HCT116 (cell line): Measurements from ENCODE around the gene HPGDS. TPM values are rescaled to one million over a fixed set of nuclear protein-coding genes. Genes with fewer than 3 reads are reported as not detected.

Experiments
- ATAC-seq: fragments of 200-7000 bp; cut with Tn5 transposase; 2 replicates; pipeline ENCODE4 v1.9.1; 2020; ENCODE audit warnings: mild to moderate bottlenecking, moderate library complexity
- BruUV-seq: library from RNA; stranded (reverse); fragments of 400-500 nt; replicated peaks from 2 replicates; lab custom pipeline; 2021; lab: Mats Ljungman, UMichigan
- CTCF ChIA-PET: fragments of 300-600 bp; sonication (Branson Sonifier 250); formaldehyde crosslinking; loops from one replicate; lab custom pipeline; 2021; ENCODE audit warnings: antibody characterized with exemption; lab: Charles Lee
- POLR2A ChIA-PET: fragments of 300-600, 350-600 bp; sonication (Branson Sonifier 250); formaldehyde crosslinking; loops from one replicate; lab custom pipeline; 2021; ENCODE audit warnings: antibody characterized with exemption; lab: Charles Lee
- RAD21 ChIA-PET, 2 experiments: fragments of 300-600 bp; sonication (Branson Sonifier 250); formaldehyde crosslinking; loops; one replicate each; lab custom pipeline; 2023; ENCODE audit warnings: low total read pairs in 2 of 2; ENCODE audit not compliant: uncharacterized antibody in 2 of 2, unreplicated experiment in 2 of 2, low non-redundant PET in 1 of 2; lab: Charles Lee
- DNase-seq: peaks from one replicate; pipeline ENCODE4 v3.0.0-alpha.2; 2010; ENCODE audit warnings: low read depth, low spot score
- H2AFZ ChIP-seq: fragments of 200-600 bp; shearing (Covaris generic), sonication (generic); 2 replicates; pipeline ENCODE4 v1.6.1; 2017; ENCODE audit warnings: low read depth, mixed run types, mixed read lengths, antibody characterized with exemption, low read length; ENCODE audit not compliant: poor library complexity, severe bottlenecking
- H3K27ac ChIP-seq: 2 replicates; pipeline ENCODE4 v1.5.1; 2012; ENCODE audit warnings: low read depth, low read length
- H3K27me3 ChIP-seq: fragments of 200-600 bp; sonication (generic); 2 replicates; pipeline ENCODE4 v1.6.1; 2016; ENCODE audit warnings: mixed run types, low read length, mixed read lengths; ENCODE audit not compliant: insufficient read depth
- H3K36me3 ChIP-seq, 2 experiments: fragments of 200-500 bp in 1 of 2; fragments of 200-600 bp in 1 of 2; sonication (Bioruptor generic) in 1 of 2; sonication (generic) in 1 of 2; 2 replicates each; pipeline versions ENCODE4 v1.5.1 to v1.6.1; 2014 to 2016; ENCODE audit warnings: low read length in 2 of 2, inconsistent platforms in 1 of 2, mixed read lengths in 1 of 2, mixed run types in 1 of 2; ENCODE audit not compliant: insufficient read depth in 2 of 2, control insufficient read depth in 1 of 2
- H3K4me1 ChIP-seq, 2 experiments: fragments of 200-600 bp in 1 of 2; sonication (generic) in 1 of 2; 2 replicates each; pipeline versions ENCODE4 v1.5.1 to v1.6.1; 2012 to 2017; ENCODE audit warnings: low read length in 2 of 2, inconsistent platforms in 1 of 2, mild to moderate bottlenecking in 1 of 2, mixed read lengths in 1 of 2, mixed run types in 1 of 2, moderate library complexity in 1 of 2; ENCODE audit not compliant: insufficient read depth in 2 of 2, control insufficient read depth in 1 of 2
- H3K4me2 ChIP-seq: fragments of 200-600 bp; sonication (generic); 2 replicates; pipeline ENCODE4 v1.6.1; 2017; ENCODE audit warnings: mixed run types, low read length, mixed read lengths
- H3K4me3 ChIP-seq, 2 experiments: fragments of 200-600 bp in 1 of 2; sonication (generic) in 1 of 2; replicated peaks in 1 of 2; 2 replicates each; pipeline ENCODE4 v1.5.1; 2011 to 2016; ENCODE audit warnings: low read length in 2 of 2, control low read depth in 1 of 2, low read depth in 1 of 2, mild to moderate bottlenecking in 1 of 2, mixed read lengths in 1 of 2, mixed run types in 1 of 2
- H3K79me2 ChIP-seq: fragments of 200-600 bp; sonication (generic); 2 replicates; pipeline ENCODE4 v1.6.1; 2017; ENCODE audit warnings: mild to moderate bottlenecking, mixed run types, low read length, moderate library complexity, mixed read lengths; ENCODE audit not compliant: insufficient read depth
- H3K9ac ChIP-seq: fragments of 200-600 bp; sonication (generic); 2 replicates; pipeline ENCODE4 v1.6.1; 2016; ENCODE audit warnings: low read length, mixed read lengths
- H3K9me2 ChIP-seq: fragments of 200-600 bp; sonication (generic), shearing (Covaris generic); 2 replicates; pipeline ENCODE4 v1.6.1; 2017; ENCODE audit warnings: mixed run types, mild to moderate bottlenecking, moderate library complexity; ENCODE audit not compliant: insufficient read depth
- H3K9me3 ChIP-seq, 2 experiments: fragments of 200-500 bp in 1 of 2; fragments of 200-600 bp in 1 of 2; sonication (Bioruptor generic) in 1 of 2; sonication (generic) in 1 of 2; 2 replicates each; pipeline ENCODE4 v1.6.1; 2014 to 2017; ENCODE audit warnings: low read length in 2 of 2, mixed read lengths in 2 of 2, inconsistent platforms in 1 of 2, low read depth in 1 of 2, mild to moderate bottlenecking in 1 of 2, mixed run types in 1 of 2, moderate library complexity in 1 of 2; ENCODE audit not compliant: control insufficient read depth in 1 of 2, insufficient read depth in 1 of 2
- H4K20me1 ChIP-seq: fragments of 200-600 bp; sonication (generic), shearing (Covaris generic); 2 replicates; pipeline ENCODE4 v1.6.1; 2017; ENCODE audit warnings: mixed run types, mild to moderate bottlenecking, moderate library complexity; ENCODE audit not compliant: insufficient read depth
- CEBPB ChIP-seq: IDR thresholded peaks from 2 replicates; pipeline ENCODE4 v1.6.1; 2012; ENCODE audit warnings: low read depth
- EGR1 ChIP-seq: IDR thresholded peaks from 2 replicates; pipeline ENCODE4 v1.6.1; 2012; ENCODE audit warnings: low read depth
- EZH2phosphoT487 ChIP-seq: fragments of 200-600 bp; IDR thresholded peaks from 2 replicates; pipeline ENCODE4 v1.6.1; 2018; ENCODE audit warnings: antibody characterized with exemption, borderline replicate concordance
- FOSL1 ChIP-seq: IDR thresholded peaks from 2 replicates; pipeline ENCODE4 v1.6.1; 2012; ENCODE audit warnings: low read depth
- JUND ChIP-seq: IDR thresholded peaks from 2 replicates; pipeline ENCODE4 v1.6.1; 2012
- POLR2AphosphoS5 ChIP-seq: IDR thresholded peaks from 2 replicates; pipeline ENCODE4 v1.6.1; 2011; ENCODE audit warnings: mild to moderate bottlenecking, low read depth, low read length, moderate library complexity
- SIN3A ChIP-seq: IDR thresholded peaks from 2 replicates; pipeline ENCODE4 v1.6.1; 2012; ENCODE audit warnings: low read depth
- SP1 ChIP-seq: IDR thresholded peaks from 2 replicates; pipeline ENCODE4 v1.6.1; 2012; ENCODE audit warnings: low read depth
- TCF7L2 ChIP-seq: IDR thresholded peaks from 2 replicates; pipeline ENCODE4 v1.7.0; 2011; ENCODE audit warnings: borderline replicate concordance, inconsistent platforms; ENCODE audit not compliant: insufficient read depth, insufficient read length; ENCODE audit errors: extremely low read depth
- YY1 ChIP-seq: IDR thresholded peaks from 2 replicates; pipeline ENCODE4 v1.6.1; 2011; ENCODE audit warnings: low read length, low read depth, moderate library complexity, mild to moderate bottlenecking; ENCODE audit not compliant: insufficient replicate concordance; ENCODE audit errors: extremely low read depth
- ZFX ChIP-seq: fragments of 450-650 bp; IDR thresholded peaks from 2 replicates; pipeline ENCODE4 v1.6.1; 2017
- intact Hi-C: fragments of 100-400 bp; cut with micrococcal nuclease; formaldehyde crosslinking; loops from 2 replicates; pipeline ENCODE4 v1.10.0; 2022
- total RNA-seq: library from RNA; stranded (reverse); gene quantifications from one replicate; pipeline ENCODE4 v1.2.1, GENCODE V29; 2021; ENCODE audit not compliant: unreplicated experiment
- TF ChIP-seq, protein P1 (sequence below): IDR thresholded peaks from 2 replicates; pipeline ENCODE4 v1.6.1; 2012
- TF ChIP-seq, protein P2 (sequence below): IDR thresholded peaks from 2 replicates; pipeline ENCODE4 v1.6.1; 2012
- TF ChIP-seq, protein P3 (sequence below): IDR thresholded peaks from 2 replicates; pipeline ENCODE4 v1.6.1; 2012; ENCODE audit warnings: low read depth

The HPGDS gene
- total RNA-seq, 1 experiment from 2014 or later: not detected

DNA sequence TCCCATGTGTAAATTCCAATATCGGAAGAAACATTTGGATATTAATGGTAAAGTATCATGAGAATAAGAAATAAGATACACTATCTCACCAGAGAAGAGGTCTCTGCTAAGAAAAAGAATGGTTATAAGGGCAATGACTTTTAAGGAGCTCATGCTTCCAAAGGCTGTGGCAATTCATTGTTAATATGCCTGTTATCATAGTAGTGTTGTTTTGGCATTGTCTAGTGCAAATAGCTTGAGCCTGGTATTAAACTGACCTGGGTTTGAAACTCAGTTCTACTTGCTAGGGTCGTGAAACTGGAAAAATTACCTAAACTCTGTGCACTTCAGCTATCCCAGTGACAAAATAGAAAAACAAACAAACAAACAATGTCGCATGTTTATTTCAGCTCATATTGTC lies 8.8 kb downstream of the HPGDS start:
- POLR2A ChIA-PET: no interaction called here

More for the DNA sequence above, 8.8 kb downstream of the HPGDS start:
- no TSS peak for BruUV-seq
- no peaks in the 10 kb centered on the region for H3K27me3 ChIP-seq
- TF ChIP-seq SIN3A: no peak
- TF ChIP-seq, protein P1, sequence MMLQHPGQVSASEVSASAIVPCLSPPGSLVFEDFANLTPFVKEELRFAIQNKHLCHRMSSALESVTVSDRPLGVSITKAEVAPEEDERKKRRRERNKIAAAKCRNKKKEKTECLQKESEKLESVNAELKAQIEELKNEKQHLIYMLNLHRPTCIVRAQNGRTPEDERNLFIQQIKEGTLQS: no peak
- no peak for TF ChIP-seq TCF7L2
- no peak for TF ChIP-seq SP1
- no peak for TF ChIP-seq FOSL1
- no peak for TF ChIP-seq JUND
- TF ChIP-seq, protein P2, sequence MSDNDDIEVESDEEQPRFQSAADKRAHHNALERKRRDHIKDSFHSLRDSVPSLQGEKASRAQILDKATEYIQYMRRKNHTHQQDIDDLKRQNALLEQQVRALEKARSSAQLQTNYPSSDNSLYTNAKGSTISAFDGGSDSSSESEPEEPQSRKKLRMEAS: no peak
- no peak for TF ChIP-seq POLR2AphosphoS5
- TF ChIP-seq, protein P3, sequence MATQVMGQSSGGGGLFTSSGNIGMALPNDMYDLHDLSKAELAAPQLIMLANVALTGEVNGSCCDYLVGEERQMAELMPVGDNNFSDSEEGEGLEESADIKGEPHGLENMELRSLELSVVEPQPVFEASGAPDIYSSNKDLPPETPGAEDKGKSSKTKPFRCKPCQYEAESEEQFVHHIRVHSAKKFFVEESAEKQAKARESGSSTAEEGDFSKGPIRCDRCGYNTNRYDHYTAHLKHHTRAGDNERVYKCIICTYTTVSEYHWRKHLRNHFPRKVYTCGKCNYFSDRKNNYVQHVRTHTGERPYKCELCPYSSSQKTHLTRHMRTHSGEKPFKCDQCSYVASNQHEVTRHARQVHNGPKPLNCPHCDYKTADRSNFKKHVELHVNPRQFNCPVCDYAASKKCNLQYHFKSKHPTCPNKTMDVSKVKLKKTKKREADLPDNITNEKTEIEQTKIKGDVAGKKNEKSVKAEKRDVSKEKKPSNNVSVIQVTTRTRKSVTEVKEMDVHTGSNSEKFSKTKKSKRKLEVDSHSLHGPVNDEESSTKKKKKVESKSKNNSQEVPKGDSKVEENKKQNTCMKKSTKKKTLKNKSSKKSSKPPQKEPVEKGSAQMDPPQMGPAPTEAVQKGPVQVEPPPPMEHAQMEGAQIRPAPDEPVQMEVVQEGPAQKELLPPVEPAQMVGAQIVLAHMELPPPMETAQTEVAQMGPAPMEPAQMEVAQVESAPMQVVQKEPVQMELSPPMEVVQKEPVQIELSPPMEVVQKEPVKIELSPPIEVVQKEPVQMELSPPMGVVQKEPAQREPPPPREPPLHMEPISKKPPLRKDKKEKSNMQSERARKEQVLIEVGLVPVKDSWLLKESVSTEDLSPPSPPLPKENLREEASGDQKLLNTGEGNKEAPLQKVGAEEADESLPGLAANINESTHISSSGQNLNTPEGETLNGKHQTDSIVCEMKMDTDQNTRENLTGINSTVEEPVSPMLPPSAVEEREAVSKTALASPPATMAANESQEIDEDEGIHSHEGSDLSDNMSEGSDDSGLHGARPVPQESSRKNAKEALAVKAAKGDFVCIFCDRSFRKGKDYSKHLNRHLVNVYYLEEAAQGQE: no peak
- TF ChIP-seq EZH2phosphoT487: no peak
- no peak for TF ChIP-seq YY1
- no peak for TF ChIP-seq ZFX
- TF ChIP-seq EGR1: no peak
- TF ChIP-seq CEBPB: no peak
- H3K4me2 ChIP-seq: no peak overlapping the region
- no peaks in the 10 kb centered on the region for H3K36me3 ChIP-seq
- no peak overlapping the region for H3K27ac ChIP-seq
- no peak overlapping the region for H3K9ac ChIP-seq
- H3K9me2 ChIP-seq: no peaks in the 10 kb centered on the region
- no peaks in the 10 kb centered on the region for H3K79me2 ChIP-seq
- ChIA-PET RAD21 (no interaction called here), CTCF (no interaction called here)
- no peaks in the 10 kb centered on the region for H3K4me1 ChIP-seq
- no peak overlapping the region for H2AFZ ChIP-seq
- intact Hi-C loops: no loop called here
- no peak overlapping the region for H3K4me3 ChIP-seq
- no peaks in the 10 kb centered on the region for H3K9me3 ChIP-seq
- ATAC-seq (no peak), DNase-seq (no peak)
- H4K20me1 ChIP-seq: no peaks in the 10 kb centered on the region
